Activated effector memory CD4-positive, alpha-beta T cell treated with anti-CD3 and anti-CD28 coated beads, Interleukin-2, amount 50 U/mL, for 16 hours (primary cell): ENCODE measurements around the gene PDE3B.
"Not testable (repeated sequence)": the region's sequence is repeated elsewhere in the genome, so short reads cannot be mapped to it uniquely, and the experiment has no call there.

Experiments used
- DNase-seq: peaks from one replicate; pipeline ENCODE4 v3.0.0-alpha.2; 2020

The PDE3B gene

DNA sequence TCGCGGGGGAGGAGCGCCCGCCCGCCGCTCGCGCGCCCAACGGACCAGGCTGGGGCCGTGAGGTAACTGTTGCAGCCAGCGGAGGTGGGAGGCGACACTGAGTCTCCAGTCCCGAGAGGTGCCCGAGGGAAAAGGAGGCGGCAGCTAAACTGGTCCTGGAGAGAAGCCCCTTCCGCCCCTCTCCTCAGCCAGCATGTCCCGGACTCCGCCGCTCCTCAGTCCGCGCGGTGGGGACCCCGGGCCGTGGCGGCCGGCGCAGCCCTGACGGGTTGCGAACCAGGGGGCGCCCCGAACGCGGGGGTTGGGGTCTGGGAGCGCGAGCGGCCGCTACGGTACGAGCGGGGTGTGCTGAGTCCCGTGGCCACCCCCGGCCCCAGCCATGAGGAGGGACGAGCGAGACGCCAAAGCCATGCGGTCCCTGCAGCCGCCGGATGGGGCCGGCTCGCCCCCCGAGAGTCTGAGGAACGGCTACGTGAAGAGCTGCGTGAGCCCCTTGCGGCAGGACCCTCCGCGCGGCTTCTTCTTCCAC lies at the start of gene PDE3B:
PDE3B (plus strand) TSS at position 108 of the 529 bp plus-strand sequence; CDS start at position 380, 272 bp downstream.
- peak; percentile 90 for DNase-seq

- not testable (repeated sequence) for DNase-seq
Measured at GRCh38 chr11:14595261-14595660, 48.3 kb upstream of the PDE3B start.

DNA sequence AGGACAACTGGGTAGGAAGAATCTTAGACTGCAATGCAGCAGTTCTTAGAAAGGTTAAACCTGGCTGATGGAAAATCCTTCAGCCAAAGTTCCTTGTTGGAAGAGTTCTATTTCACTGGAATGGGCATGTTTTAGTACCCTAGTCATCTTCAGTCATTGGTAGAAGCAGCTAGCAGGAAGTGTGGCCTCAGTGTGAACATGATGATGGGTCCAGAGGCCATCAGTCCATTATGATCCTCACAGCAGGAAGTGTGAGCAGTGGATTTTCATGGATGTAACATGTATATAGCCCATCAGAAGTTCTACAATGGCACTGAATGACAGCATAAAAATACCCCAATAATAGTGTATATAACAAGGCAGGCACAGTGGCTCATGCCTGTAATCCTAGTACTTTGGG lies 35.9 kb upstream of the PDE3B start:
- no peak for DNase-seq

GRCh38 chr11:14609902-14610301 lies 33.7 kb upstream of the PDE3B start:
- no peak for DNase-seq

- DNase-seq: no peak
Measured at GRCh38 chr11:14611939-14612338, 31.7 kb upstream of the PDE3B start.

GRCh38 chr11:14612694-14613093 lies 30.9 kb upstream of the PDE3B start:
- DNase-seq: no peak

- DNase-seq: no peak
Measured at GRCh38 chr11:14614091-14614622, 29.4 kb upstream of the PDE3B start.

DNA sequence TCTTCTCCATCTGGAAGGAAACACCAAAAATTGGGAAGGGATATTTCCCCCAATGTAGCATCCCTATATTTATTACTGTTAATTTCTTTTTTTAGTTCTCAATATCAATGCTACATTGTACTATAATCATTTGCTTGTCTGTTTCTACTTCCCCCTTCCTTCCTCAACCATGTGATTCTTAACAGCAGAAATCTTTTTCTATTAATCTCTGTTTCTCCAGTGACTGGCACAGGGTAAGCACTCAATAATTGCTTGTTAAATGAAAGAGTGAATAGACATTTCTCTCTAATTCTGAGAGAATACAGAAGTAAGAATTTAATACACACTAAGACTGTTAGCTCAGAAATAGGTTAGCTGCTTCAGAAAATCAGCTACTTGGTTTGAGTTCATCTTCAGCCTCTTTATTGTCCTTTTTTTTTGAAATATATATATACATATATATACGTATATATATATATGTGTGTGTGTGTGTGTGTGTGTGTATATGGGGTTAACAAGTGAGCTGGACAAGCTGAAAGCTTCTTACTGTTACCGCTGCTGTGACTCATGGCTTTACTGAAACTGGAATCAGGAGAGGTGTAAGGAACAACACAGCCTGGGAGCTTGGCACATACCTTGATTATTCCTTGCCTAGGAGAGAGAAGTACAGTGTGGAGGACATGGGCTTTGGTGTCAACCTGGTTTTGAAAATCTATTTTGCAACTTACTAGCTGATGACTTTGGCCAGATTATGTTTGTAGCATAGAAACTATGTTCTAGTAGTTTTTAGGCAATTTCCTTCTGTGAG lies 26.2 kb upstream of the PDE3B start:
- DNase-seq: no peak

DNA sequence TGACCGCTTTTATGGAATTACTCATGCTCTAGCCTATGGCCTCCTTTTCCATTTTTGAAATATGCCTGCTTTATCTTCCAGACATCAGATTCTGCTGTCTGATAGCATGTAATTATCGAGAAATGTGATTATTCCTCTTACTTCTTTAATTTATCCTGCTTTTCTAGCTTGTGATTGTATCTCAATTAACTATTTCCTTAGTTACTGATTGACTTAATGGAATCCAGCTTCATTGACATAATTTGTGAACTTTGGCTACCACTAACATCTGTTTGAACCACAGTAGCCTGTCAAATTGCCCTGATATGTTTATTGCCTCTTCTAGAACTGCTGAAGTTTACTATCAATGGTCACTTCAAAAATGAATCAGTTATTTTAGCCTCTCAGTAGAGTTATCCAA lies 25.5 kb upstream of the PDE3B start:
- no peak for DNase-seq

- no peak for DNase-seq
Measured at GRCh38 chr11:14619603-14620531, 23.7 kb upstream of the PDE3B start.

DNA sequence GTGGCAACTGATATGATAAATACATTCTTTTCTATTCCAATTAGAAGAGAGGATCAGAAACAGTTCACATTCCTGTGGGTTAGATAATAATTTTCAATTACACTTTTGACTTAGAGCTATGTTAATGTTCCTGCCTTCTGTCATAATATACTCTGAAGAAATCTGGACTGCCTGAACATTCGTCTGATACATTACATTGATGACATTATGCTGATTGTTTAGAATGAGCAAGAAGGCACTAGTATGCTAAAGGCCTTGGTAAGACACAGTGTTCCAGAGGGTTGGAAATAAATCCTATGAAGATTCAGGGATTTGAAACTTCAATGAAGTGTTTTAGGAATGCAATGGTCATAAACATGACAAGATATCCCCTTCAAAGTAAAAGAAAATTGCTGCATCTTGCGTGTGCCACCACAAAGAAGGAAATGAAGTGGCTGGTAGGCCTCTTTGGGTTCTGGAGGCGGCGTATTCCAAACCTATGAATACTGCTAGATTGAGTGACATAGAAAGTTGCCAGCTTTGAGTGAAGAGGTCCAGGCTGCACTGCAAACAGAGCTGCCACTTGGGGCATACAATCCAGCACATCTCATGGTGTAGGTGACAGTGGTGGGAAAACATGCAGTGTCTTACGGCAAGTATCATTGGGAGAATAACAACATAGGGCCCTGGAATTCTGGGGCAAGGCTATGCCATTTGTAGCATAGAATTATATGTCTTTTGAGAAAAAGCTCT lies 21.2 kb upstream of the PDE3B start:
- no peak for DNase-seq

GRCh38 chr11:14623036-14623435 lies 20.6 kb upstream of the PDE3B start:
- no peak for DNase-seq

GRCh38 chr11:14625586-14626205 lies 17.9 kb upstream of the PDE3B start:
- DNase-seq: no peak

GRCh38 chr11:14626650-14627049 lies 17.0 kb upstream of the PDE3B start:
- no peak for DNase-seq

DNA sequence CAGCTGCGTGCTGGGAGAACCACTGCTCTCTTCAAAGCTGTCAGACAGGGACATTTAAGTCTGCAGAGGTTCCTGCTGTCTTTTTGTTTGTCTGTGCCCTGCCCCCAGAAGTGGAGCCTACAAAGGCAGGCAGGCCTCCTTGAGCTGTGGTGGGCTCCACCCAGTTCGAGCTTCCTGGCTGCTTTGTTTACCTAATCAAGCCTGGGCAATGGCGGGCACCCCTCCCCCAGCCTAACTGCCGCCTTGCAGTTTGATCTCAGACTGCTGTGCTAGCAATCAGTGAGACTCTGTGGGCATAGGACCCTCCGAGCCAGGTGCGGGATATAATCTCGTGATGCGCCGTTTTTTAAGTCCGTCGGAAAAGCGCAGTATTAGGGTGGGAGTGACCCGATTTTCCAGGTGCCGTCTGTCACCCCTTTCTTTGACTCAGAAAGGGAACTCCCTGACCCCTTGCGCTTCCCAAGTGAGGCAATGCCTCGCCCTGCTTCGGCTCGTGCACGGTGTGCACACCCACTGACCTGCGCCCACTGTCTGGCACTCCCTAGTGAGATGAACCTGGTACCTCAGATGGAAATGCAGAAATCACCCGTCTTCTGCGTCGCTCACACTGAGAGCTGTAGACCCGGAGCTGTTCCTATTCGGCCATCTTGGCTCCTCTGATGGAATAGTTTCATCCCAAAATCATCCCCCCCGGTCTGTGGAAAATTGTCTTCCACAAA lies 9.9 kb upstream of the PDE3B start:
- peak; percentile 71 for DNase-seq

DNA sequence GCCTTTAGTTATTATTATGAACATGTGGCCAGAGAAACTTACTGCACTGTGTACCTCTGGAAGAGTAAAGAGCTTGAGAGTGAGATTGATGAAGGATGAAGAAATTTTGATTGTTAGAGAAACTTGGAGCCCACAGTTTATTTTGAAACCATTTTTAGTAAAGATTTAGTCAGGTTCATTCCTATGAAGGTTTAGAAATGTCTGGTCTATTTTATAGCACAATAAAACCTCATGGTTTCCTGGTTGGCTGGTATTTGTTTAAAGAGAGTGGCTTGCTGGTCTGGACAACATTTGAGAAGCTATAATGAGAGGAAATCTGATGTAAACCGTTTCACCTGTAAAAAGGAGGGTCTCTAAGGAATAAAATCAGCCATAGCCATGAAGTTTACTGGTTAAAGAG lies 8.8 kb upstream of the PDE3B start:
- no peak for DNase-seq

GRCh38 chr11:14635546-14635945 lies 8.1 kb upstream of the PDE3B start:
- no peak for DNase-seq

GRCh38 chr11:14636119-14636518 lies 7.5 kb upstream of the PDE3B start:
- DNase-seq: no peak

- no peak for DNase-seq
Measured at GRCh38 chr11:14637868-14638409, 5.7 kb upstream of the PDE3B start.

DNA sequence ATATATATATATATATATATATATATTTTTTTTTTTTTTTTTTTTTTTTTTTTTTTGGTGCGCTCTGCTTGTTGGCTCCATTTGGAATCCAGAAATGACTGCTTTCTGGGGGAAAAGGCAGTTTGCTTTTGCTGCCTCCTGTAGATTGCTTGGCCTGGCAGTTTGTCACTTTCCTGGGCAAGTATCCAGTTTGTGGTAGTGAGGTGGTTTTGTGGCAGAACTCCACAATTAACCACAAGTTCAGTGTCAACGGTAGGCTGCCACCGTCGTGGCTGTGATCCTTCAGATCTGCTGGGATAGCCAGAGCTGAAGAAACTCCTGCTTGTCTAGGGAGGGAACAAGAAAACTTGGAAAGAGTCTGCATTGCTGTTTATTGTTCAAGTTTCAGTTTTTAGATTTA lies 5.0 kb upstream of the PDE3B start:
- DNase-seq: no peak

DNA sequence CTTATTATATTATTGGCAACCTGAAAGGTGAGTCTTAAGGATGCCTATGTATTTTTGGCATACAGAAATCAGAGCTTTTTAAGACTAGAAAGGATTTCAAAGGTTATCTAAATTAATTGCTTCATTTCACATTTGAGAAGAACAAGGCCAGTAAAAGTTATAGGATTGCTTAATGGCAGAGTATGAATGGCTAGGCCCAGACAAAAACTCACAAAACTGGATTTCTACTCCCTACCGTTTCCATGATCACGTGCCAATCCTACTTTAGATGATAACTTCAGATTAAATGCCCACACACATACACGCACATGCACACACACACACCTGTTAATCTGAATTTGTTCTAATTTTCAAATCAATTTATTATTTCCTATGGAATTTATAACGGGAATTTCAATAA lies 1.8 kb upstream of the PDE3B start:
- DNase-seq: no peak
